ENCODE measurements around the gene FCRL2. TPM values are rescaled to one million over a fixed set of nuclear protein-coding genes. Genes with fewer than 3 reads are reported as not detected.

Gene FCRL2, protein sequence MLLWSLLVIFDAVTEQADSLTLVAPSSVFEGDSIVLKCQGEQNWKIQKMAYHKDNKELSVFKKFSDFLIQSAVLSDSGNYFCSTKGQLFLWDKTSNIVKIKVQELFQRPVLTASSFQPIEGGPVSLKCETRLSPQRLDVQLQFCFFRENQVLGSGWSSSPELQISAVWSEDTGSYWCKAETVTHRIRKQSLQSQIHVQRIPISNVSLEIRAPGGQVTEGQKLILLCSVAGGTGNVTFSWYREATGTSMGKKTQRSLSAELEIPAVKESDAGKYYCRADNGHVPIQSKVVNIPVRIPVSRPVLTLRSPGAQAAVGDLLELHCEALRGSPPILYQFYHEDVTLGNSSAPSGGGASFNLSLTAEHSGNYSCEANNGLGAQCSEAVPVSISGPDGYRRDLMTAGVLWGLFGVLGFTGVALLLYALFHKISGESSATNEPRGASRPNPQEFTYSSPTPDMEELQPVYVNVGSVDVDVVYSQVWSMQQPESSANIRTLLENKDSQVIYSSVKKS
- total RNA-seq = not detected

DNA sequence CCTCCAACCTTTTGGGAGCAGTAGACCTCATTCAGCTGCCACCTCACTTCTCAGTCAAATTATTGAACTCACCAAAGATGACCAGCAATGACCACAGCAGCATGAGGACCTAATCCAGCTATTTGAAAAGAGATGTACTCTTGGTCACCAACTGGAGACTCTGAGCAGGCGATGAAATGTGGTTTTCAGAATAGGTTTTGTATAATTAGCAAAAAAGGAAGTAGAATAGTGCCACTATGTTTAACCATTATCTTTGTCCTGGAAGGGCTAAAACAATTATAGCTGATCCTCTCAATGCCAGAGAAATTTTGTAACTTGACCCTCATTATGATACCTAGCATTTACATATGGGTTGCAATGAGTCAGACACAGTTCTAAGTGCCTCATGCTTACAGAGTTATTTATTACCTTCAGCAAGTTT lies at the start of gene FCRL2:
TSS of gene FCRL2 (minus strand) at position 162 of the 421 bp plus-strand sequence. CDS start at position 103, 59 bp downstream.
- no peak within 1 kb of the TSS for H3K4me3 ChIP-seq (ENCODE audit: low read depth, poor library complexity, severe bottlenecking)
- WGBS, 2 donors = 82 to 93% methylated on average over 1 of the region's 1 CpG
- TF ChIP-seq, protein P1, sequence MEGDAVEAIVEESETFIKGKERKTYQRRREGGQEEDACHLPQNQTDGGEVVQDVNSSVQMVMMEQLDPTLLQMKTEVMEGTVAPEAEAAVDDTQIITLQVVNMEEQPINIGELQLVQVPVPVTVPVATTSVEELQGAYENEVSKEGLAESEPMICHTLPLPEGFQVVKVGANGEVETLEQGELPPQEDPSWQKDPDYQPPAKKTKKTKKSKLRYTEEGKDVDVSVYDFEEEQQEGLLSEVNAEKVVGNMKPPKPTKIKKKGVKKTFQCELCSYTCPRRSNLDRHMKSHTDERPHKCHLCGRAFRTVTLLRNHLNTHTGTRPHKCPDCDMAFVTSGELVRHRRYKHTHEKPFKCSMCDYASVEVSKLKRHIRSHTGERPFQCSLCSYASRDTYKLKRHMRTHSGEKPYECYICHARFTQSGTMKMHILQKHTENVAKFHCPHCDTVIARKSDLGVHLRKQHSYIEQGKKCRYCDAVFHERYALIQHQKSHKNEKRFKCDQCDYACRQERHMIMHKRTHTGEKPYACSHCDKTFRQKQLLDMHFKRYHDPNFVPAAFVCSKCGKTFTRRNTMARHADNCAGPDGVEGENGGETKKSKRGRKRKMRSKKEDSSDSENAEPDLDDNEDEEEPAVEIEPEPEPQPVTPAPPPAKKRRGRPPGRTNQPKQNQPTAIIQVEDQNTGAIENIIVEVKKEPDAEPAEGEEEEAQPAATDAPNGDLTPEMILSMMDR (IDR thresholded peaks at IDR 0.05) = no peak
- no peak for TF ChIP-seq POLR2A (IDR thresholded peaks at IDR 0.05)
- DNase-seq (ENCODE audit: low spot score in 2 of 2) = no peak
- intact Hi-C loops (cut with DNase I; ENCODE audit: low total_unique reads) = no loop called here

GRCh38 chr1:157820299-157820698 lies 43.4 kb upstream of the FCRL2 start:
- H3K4me3 ChIP-seq (ENCODE audit: low read depth, poor library complexity, severe bottlenecking) = no peak overlapping the region
- no peak for DNase-seq (ENCODE audit: low spot score in 2 of 2)
- WGBS, 2 donors = 78 to 83% methylated on average over 2 of the region's 2 CpGs
- intact Hi-C loops (cut with DNase I; ENCODE audit: low total_unique reads) = no loop called here
- no peak for TF ChIP-seq POLR2A (IDR thresholded peaks at IDR 0.05)
- TF ChIP-seq, protein P1 (IDR thresholded peaks at IDR 0.05) = no peak

DNA sequence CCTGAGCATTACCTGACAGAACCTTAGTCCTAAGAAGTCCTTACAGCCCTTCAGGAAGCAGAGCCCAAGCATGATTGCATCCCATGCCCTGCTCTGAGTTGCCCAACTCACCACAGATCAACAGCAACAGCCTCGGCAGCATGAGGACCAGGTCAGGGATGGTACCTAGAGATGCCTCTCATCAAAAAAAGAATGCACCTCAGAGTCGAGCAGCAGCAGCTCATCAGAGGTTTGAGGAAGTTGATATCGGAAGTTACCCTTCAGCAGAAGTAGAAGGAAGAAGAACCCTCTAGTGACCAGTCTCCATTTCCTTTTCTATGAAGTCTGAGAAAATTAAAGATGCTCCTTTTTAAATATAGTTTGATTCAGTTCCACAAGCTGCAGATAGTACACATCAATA lies 43.0 kb upstream of the FCRL2 start, which contains the start of gene FCRL1:
TSS of gene FCRL1 (minus strand) at position 225 of the 400 bp plus-strand sequence. CDS start at position 142, 83 bp downstream.
- intact Hi-C loops (cut with DNase I; ENCODE audit: low total_unique reads) = no loop called here
- no peak within 1 kb of the TSS for H3K4me3 ChIP-seq (ENCODE audit: low read depth, poor library complexity, severe bottlenecking)
- DNase-seq (ENCODE audit: low spot score in 2 of 2) = no peak
- 62 to 65% methylated on average over 3 of the region's 3 CpGs for WGBS, 2 donors
- TF ChIP-seq, protein P1 (IDR thresholded peaks at IDR 0.05) = no peak
- no peak for TF ChIP-seq POLR2A (IDR thresholded peaks at IDR 0.05)

GRCh38 chr1:157819215-157819614 lies 42.3 kb upstream of the FCRL2 start:
- WGBS, 2 donors = 75 to 79% methylated on average over 2 of the region's 2 CpGs
- intact Hi-C loops (cut with DNase I; ENCODE audit: low total_unique reads) = no loop called here
- DNase-seq (ENCODE audit: low spot score in 2 of 2) = no peak
- TF ChIP-seq POLR2A (IDR thresholded peaks at IDR 0.05) = no peak
- TF ChIP-seq, protein P1 (IDR thresholded peaks at IDR 0.05) = no peak
- H3K4me3 ChIP-seq (ENCODE audit: low read depth, poor library complexity, severe bottlenecking) = no peak overlapping the region

GRCh38 chr1:157813269-157813668 lies 36.3 kb upstream of the FCRL2 start:
- DNase-seq (ENCODE audit: low spot score in 2 of 2) = no peak
- 67 to 71% methylated on average over 1 of the region's 1 CpG for WGBS, 2 donors
- intact Hi-C loops (cut with DNase I; ENCODE audit: low total_unique reads) = no loop called here
- TF ChIP-seq, protein P1 (IDR thresholded peaks at IDR 0.05) = no peak
- no peak for TF ChIP-seq POLR2A (IDR thresholded peaks at IDR 0.05)
- no peak overlapping the region for H3K4me3 ChIP-seq (ENCODE audit: low read depth, poor library complexity, severe bottlenecking)

Measured in lower leg skin (tissue), 4 donors.